ENCODE data around the gene CFAP410.
"Not testable (repeated sequence)": the region's sequence is repeated elsewhere in the genome, so short reads cannot be mapped to it uniquely, and the experiment has no call there.

The CFAP410 gene

DNA sequence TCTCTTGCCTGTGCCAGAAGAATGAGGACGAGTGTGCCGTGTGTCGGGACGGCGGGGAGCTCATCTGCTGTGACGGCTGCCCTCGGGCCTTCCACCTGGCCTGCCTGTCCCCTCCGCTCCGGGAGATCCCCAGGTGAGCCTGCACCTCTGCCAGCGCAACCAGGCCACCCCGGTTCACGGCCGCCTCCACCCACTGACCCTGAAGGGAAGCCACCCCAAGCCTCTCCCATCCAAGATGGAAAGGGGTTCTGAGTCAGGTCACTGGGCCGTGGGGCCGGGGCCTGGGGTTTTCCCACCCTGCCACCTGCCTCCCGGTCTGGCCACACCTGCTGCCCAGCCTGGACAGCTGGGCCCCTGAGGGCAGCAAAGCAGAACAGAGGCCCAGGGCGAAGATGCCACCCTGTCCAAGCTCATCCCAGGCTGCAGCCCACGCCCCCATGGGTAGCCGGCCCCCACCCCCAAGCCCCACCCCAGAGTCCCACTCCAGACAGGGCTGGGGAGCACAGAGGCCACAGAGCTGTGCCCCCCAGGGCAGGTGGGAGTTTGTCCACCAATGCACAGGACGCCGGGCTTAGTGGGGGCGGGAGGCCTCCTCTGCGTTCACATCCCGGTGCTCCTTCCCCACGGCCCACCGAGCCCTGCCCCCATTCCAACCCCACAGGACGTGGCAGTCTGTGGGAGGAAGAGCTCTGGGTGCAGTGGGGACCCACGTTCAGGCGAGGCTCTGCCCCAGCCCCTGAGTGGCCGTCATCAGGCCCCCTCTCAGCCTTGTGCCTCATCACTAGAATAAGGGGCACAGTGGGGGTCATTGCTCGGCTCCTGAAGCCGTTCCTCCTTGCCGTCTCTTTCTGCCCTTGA, 47.9 kb downstream of the CFAP410 start:
- DNase-seq (ENCODE audit: low read depth, low spot score) = no peak
- no peak overlapping the region for H3K27ac ChIP-seq

GRCh38 chr21:44290327-44291077, 48.7 kb downstream of the CFAP410 start:
- no peak for DNase-seq (ENCODE audit: low read depth, low spot score)
- no peak overlapping the region for H3K27ac ChIP-seq

- no peak overlapping the region for H3K27ac ChIP-seq
- DNase-seq (ENCODE audit: low read depth, low spot score) = no peak
Observed at GRCh38 chr21:44289381-44290010, 49.7 kb downstream of the CFAP410 start.

- H3K27ac ChIP-seq = no peak overlapping the region
- DNase-seq (ENCODE audit: low read depth, low spot score) = no peak
Observed at GRCh38 chr21:44288251-44289110, 50.7 kb downstream of the CFAP410 start.

DNA sequence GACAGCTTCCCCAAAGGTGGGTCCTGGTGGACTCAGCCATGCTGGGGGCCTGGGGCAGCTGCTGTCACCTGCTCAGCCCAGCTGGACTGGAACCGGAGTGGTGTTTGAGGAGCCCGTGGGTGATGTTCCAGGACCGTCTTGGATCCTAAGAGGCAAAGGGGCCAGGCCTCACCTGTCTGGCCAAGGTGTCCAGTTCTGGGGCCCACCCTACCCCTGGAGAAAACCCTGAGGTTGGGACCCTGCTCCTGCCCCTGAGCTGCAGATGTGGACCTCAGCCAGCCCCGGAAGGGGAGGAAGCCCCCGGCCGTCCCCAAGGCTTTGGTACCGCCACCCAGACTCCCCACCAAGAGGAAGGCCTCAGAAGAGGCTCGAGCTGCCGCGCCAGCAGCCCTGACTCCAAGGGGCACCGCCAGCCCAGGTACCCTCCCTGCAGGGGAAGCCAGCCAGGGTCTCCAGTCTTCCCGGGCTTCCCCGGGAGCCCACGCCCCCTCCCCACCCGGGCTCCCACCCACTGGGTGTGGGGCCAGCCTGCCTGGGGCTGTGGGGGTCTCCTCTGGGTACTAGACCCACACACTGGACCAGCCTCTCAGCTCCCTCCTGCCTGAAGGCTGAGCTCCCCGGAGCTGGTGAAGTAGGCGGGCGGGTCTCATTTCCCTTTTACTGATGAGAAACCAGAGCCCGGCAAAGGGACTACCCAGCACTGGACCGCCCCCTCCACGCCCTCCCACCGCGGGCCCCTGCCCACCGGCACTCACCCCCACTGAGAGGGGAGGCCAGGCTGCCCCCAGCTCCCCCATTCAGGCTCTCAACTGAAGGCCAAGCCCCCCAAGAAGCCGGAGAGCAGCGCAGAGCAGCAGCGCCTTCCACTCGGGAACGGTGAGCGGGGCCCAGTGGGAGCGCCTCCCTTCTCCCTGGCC, 52.2 kb downstream of the CFAP410 start:
- no peak for DNase-seq (ENCODE audit: low read depth, low spot score)
- H3K27ac ChIP-seq = no peak overlapping the region

- DNase-seq (ENCODE audit: low read depth, low spot score) = no peak
- H3K27ac ChIP-seq = no peak overlapping the region
Observed at GRCh38 chr21:44286086-44286715, 53.0 kb downstream of the CFAP410 start.

- DNase-seq (ENCODE audit: low read depth, low spot score) = no peak
- H3K27ac ChIP-seq = no peak within 1 kb of the TSS
Observed at GRCh38 chr21:44285138-44285992, 53.8 kb downstream of the CFAP410 start, which contains the start of gene AIRE. TSS of gene AIRE (plus strand) at chr21:44285876. CDS start at chr21:44286007, 131 bp downstream.

GRCh38 chr21:44283948-44284347, 55.2 kb downstream of the CFAP410 start:
- DNase-seq (ENCODE audit: low read depth, low spot score) = no peak

GRCh38 chr21:44283211-44283785, 55.9 kb downstream of the CFAP410 start:
- H3K27ac ChIP-seq; DNase-seq (ENCODE audit: low read depth, low spot score): not testable (repeated sequence)

More at GRCh38 chr21:44283948-44284347, 55.2 kb downstream of the CFAP410 start:
- H3K27ac ChIP-seq = no peak overlapping the region

DNA sequence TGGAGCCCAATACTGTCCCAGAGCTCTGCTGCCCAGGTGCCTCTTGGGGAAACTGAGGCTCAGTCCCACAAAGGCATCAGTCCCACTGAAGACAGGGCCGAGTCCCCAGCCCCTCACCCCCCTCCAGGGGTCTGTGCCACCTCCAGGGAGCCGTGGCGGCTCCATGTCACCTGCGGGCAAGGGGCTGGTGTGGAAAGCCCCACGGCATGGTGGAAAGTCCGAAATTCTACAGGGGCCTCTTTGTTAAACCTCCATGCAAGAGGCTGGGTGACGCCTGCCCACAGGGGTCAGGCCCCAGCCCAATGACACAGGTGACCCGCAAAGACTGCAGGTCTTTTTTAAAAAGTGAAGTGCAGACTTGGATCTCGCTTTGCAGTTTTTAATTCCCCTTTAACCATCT, 56.8 kb downstream of the CFAP410 start:
- H3K27ac ChIP-seq = no peak overlapping the region
- no peak for DNase-seq (ENCODE audit: low read depth, low spot score)

DNA sequence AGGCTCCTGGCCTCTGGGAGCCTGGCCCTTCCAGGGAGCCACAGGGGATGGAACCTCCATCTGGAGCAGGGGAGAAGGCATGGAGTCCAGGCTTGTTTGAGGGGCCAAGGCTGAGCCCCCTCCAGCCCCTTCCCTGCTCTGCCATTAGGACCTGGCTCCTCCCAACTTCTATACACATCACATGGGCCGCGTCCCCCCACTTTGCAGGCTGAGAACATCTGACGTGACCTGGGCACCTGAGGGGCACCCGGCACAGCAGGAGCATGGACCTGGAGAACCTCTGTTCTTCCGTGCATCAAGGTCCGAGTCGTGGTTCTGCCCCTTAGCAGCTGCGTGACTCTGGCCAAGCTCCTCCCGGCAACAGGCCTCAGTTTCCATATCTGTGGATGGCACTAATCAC, 57.4 kb downstream of the CFAP410 start:
- DNase-seq (ENCODE audit: low read depth, low spot score) = no peak
- H3K27ac ChIP-seq = no peak overlapping the region

DNA sequence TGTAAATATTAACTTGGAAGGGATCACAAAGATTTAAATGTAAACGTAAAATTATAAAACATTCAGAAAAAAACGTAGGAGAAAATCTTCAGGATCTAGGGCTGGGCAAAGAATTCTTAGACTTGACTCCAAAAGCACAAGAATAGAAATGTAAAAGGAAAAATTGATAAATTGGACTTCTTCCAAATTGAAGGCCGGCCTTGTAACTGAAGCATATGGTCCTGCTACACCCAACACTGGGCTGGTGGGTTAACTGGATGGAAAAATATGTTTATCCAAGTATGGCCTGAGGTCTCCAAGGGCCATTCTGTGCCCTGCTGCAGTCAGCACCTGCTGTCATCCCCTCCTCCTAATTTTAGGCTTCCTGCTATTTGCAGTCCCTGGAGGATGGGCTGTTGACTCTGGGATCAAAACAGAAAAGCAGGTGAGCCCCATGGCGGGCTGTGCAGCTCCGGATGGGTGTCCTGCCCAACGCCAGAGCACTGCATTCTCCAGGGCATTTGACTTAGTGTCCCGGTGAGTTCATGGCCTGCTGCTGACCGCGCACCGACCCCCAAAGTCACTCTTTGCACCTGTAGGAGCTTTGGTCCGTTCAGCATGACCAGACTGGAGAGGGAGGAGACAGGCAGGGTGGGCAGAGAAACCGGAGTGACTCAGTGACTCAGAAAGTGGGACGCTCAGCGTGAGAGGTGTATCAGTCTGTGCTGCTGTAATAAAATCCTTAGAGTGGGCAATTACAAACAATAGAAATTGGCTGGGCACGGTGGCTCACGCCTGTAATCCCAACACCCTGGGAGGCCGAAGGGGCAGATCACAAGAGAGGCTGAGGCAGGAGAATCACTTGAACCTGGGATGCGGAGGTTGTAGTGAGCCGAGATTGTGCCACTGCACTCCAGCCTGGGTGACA, 59.6 kb downstream of the CFAP410 start:
- DNase-seq (ENCODE audit: low read depth, low spot score) = no peak

More for the DNA sequence above, 59.6 kb downstream of the CFAP410 start:
- H3K27ac ChIP-seq = no peak overlapping the region
